H1 (cell line): ENCODE results near the gene PDE5A. TPM values are rescaled to one million over a fixed set of nuclear protein-coding genes. Genes with fewer than 3 reads are reported as not detected.

Experiments
- CTCF ChIA-PET: fragments of 300-600 bp; sonication (Branson Sonifier 250); formaldehyde crosslinking; loops from one replicate; lab custom pipeline; 2021; ENCODE audit not compliant: partially characterized antibody; lab: Charles Lee
- POLR2A ChIA-PET: fragments of 300-600 bp; sonication (Branson Sonifier 250); formaldehyde crosslinking; loops from one replicate; lab custom pipeline; 2021; ENCODE audit warnings: inconsistent platforms; ENCODE audit not compliant: partially characterized antibody; lab: Charles Lee
- DNase-seq, 2 experiments: peaks; one replicate each; pipeline versions ENCODE4 v3.0.0 to v3.0.0-alpha.2; 2010 to 2022; ENCODE audit warnings: low spot score in 2 of 2, low read depth in 1 of 2, mixed read lengths in 1 of 2
- FAIRE-seq: peaks from 2 replicates; lab custom pipeline; 2011; peaks lifted over from hg19 to GRCh38; lab: Jason Lieb, UNC
- H2AFZ ChIP-seq: 2 replicates; pipeline ENCODE4 v1.8.1; 2012; ENCODE audit warnings: low read length, inconsistent platforms
- H2AK5ac ChIP-seq: 2 replicates; pipeline ENCODE4 v1.6.1; 2013; ENCODE audit warnings: low read depth, low read length
- H2BK120ac ChIP-seq: replicated peaks from 2 replicates; pipeline ENCODE3; 2013; ENCODE audit warnings: low read depth, low read length, inconsistent platforms
- H2BK12ac ChIP-seq: 2 replicates; pipeline ENCODE4 v1.6.1; 2013; ENCODE audit warnings: low read depth, low read length
- H2BK15ac ChIP-seq: 2 replicates; pipeline ENCODE4 v1.6.1; 2013; ENCODE audit warnings: low read length
- H2BK20ac ChIP-seq: 2 replicates; pipeline ENCODE4 v1.6.1; 2013; ENCODE audit warnings: low read length
- H2BK5ac ChIP-seq: 2 replicates; pipeline ENCODE4 v1.6.1; 2013; ENCODE audit warnings: low read depth, low read length
- H3K14ac ChIP-seq: 2 replicates; pipeline ENCODE4 v1.6.1; 2013; ENCODE audit warnings: inconsistent platforms; ENCODE audit not compliant: insufficient read length
- H3K18ac ChIP-seq: 2 replicates; pipeline ENCODE4 v1.6.1; 2013; ENCODE audit warnings: low read length; ENCODE audit errors: extremely low read depth
- H3K23ac ChIP-seq: 2 replicates; pipeline ENCODE4 v1.6.1; 2013; ENCODE audit warnings: inconsistent platforms; ENCODE audit not compliant: insufficient read length
- H3K23me2 ChIP-seq: 2 replicates; pipeline ENCODE4 v1.6.1; 2013; ENCODE audit warnings: low read depth, low read length
- H3K27ac ChIP-seq: 2 replicates; pipeline ENCODE4 v1.6.1; 2011; ENCODE audit warnings: low read depth, low read length, inconsistent platforms
- H3K27me3 ChIP-seq, 4 experiments: replicated peaks in 1 of 4; 1 replicate in 1 of 4; 2 replicates in 3 of 4; pipeline versions ENCODE4 v1.6.1 to v1.8.1; 2011 to 2013; ENCODE audit warnings: low read length in 3 of 4, mild to moderate bottlenecking in 3 of 4, inconsistent platforms in 2 of 4, mixed read lengths in 2 of 4, moderate library complexity in 1 of 4; ENCODE audit not compliant: control insufficient read depth in 3 of 4, insufficient read depth in 3 of 4; ENCODE audit errors: extremely low read depth in 1 of 4
- H3K36me3 ChIP-seq, 4 experiments: 2 replicates each; pipeline versions ENCODE4 v1.6.1 to v1.8.1; 2011 to 2013; ENCODE audit warnings: mild to moderate bottlenecking in 4 of 4, low read length in 3 of 4, moderate library complexity in 2 of 4, control low read depth in 1 of 4, inconsistent platforms in 1 of 4; ENCODE audit not compliant: insufficient read depth in 4 of 4, control insufficient read depth in 2 of 4
- H3K4ac ChIP-seq: replicated peaks from 2 replicates; pipeline ENCODE3; 2013; ENCODE audit warnings: low read length, low read depth, mixed read lengths, inconsistent platforms; ENCODE audit not compliant: insufficient read length
- H3K4me1 ChIP-seq, 4 experiments: replicated peaks in 1 of 4; 1 replicate in 1 of 4; 2 replicates in 3 of 4; pipeline versions ENCODE4 v1.6.1 to v1.8.1; 2011 to 2013; ENCODE audit warnings: low read length in 3 of 4, inconsistent platforms in 2 of 4, mixed read lengths in 1 of 4; ENCODE audit not compliant: insufficient read depth in 4 of 4, control insufficient read depth in 3 of 4
- H3K4me2 ChIP-seq, 2 experiments: 2 replicates each; pipeline versions ENCODE4 v1.6.1 to v1.8.1; 2011 to 2013; ENCODE audit warnings: low read depth in 2 of 2, low read length in 2 of 2, control low read depth in 1 of 2, inconsistent platforms in 1 of 2, mild to moderate bottlenecking in 1 of 2; ENCODE audit not compliant: insufficient read depth in 1 of 2
- H3K4me3 ChIP-seq, 4 experiments: fragments of 200-600, 300-600 bp in 1 of 4; sonication (generic), shearing (Covaris generic), sonication (Bioruptor Twin) in 1 of 4; 2 replicates each; pipeline versions ENCODE4 v1.5.1 to v1.8.1; 2011 to 2016; ENCODE audit warnings: low read length in 4 of 4, low read depth in 3 of 4, control low read depth in 2 of 4, inconsistent platforms in 2 of 4, mild to moderate bottlenecking in 2 of 4, mixed read lengths in 1 of 4, moderate library complexity in 1 of 4; ENCODE audit not compliant: insufficient read depth in 2 of 4; ENCODE audit errors: extremely low read depth in 1 of 4
- H3K56ac ChIP-seq: replicated peaks from 2 replicates; pipeline ENCODE3; 2013; ENCODE audit warnings: low read depth, mild to moderate bottlenecking, mixed read lengths, low read length, inconsistent platforms; ENCODE audit not compliant: insufficient read length
- H3K79me1 ChIP-seq: 2 replicates; pipeline ENCODE4 v1.6.1; 2013; ENCODE audit warnings: low read depth, low read length, control low read depth
- H3K79me2 ChIP-seq, 2 experiments: 2 replicates each; pipeline versions ENCODE4 v1.6.1 to v1.8.1; 2012 to 2013; ENCODE audit warnings: low read length in 2 of 2, mild to moderate bottlenecking in 2 of 2, inconsistent platforms in 1 of 2; ENCODE audit not compliant: insufficient read depth in 2 of 2, control insufficient read depth in 1 of 2
- H3K9ac ChIP-seq, 4 experiments: replicated peaks in 1 of 4; 1 replicate in 1 of 4; 2 replicates in 3 of 4; pipeline versions ENCODE4 v1.6.1 to v1.8.1; 2011 to 2013; ENCODE audit warnings: low read depth in 3 of 4, low read length in 3 of 4, control low read depth in 2 of 4, mild to moderate bottlenecking in 2 of 4, moderate library complexity in 2 of 4, inconsistent platforms in 1 of 4; ENCODE audit errors: extremely low read depth in 1 of 4
- H3K9me3 ChIP-seq, 2 experiments: 2 replicates each; pipeline versions ENCODE4 v1.6.1 to v1.8.1; 2012 to 2013; ENCODE audit warnings: mild to moderate bottlenecking in 2 of 2, moderate library complexity in 2 of 2, control low read depth in 1 of 2, inconsistent platforms in 1 of 2, low read depth in 1 of 2, low read length in 1 of 2, mixed read lengths in 1 of 2; ENCODE audit not compliant: insufficient read depth in 2 of 2
- H4K20me1 ChIP-seq, 2 experiments: replicated peaks in 1 of 2; 2 replicates each; pipeline versions ENCODE3 to v1.8.1; 2011 to 2013; ENCODE audit warnings: inconsistent platforms in 2 of 2, low read length in 2 of 2, mild to moderate bottlenecking in 1 of 2; ENCODE audit not compliant: insufficient read depth in 2 of 2, control insufficient read depth in 1 of 2
- H4K5ac ChIP-seq: 2 replicates; pipeline ENCODE4 v1.6.1; 2013; ENCODE audit warnings: low read length, low read depth, mixed read lengths, inconsistent platforms; ENCODE audit not compliant: insufficient read length
- H4K8ac ChIP-seq: 2 replicates; pipeline ENCODE4 v1.8.0; 2013; ENCODE audit warnings: mild to moderate bottlenecking, moderate library complexity, low read length, inconsistent platforms; ENCODE audit not compliant: insufficient read depth; ENCODE audit errors: extremely low read depth
- H4K91ac ChIP-seq: replicated peaks from 2 replicates; pipeline ENCODE3; 2013; ENCODE audit warnings: low read length, mixed read lengths, inconsistent platforms; ENCODE audit not compliant: insufficient read length
- ASH2L ChIP-seq: fragments of 200-600, 300-600 bp; sonication (generic); IDR thresholded peaks from one replicate; pipeline ENCODE4 v1.7.1; 2017; ENCODE audit warnings: low read length
- BRCA1 ChIP-seq: IDR thresholded peaks from 2 replicates; pipeline ENCODE4 v1.6.1; 2012; ENCODE audit warnings: low read depth, low read length, improper control_type of control experiment
- CBX8 ChIP-seq: fragments of 300-800, 300-1000 bp; sonication (generic); IDR thresholded peaks from 2 replicates; pipeline ENCODE4 v1.7.1; 2016; ENCODE audit warnings: low read depth, low read length, borderline replicate concordance
- CHD1 ChIP-seq: IDR thresholded peaks from 2 replicates; pipeline ENCODE4 v1.6.1; 2012; ENCODE audit warnings: low read depth, low read length, improper control_type of control experiment
- E2F6 ChIP-seq: IDR thresholded peaks from 2 replicates; pipeline ENCODE4 v1.6.1; 2012; ENCODE audit warnings: inconsistent platforms
- EP300 ChIP-seq, 2 experiments: IDR thresholded peaks; 1 replicate in 1 of 2; 2 replicates in 1 of 2; pipeline ENCODE4 v1.6.1; 2011 to 2012; ENCODE audit warnings: low read depth in 2 of 2, low read length in 2 of 2, mild to moderate bottlenecking in 2 of 2, borderline replicate concordance in 1 of 2, inconsistent platforms in 1 of 2, moderate library complexity in 1 of 2
- JUND ChIP-seq: IDR thresholded peaks from 2 replicates; pipeline ENCODE4 v1.6.1; 2011; ENCODE audit warnings: mild to moderate bottlenecking, improper control_type of control experiment, low read length
- RFX5 ChIP-seq: IDR thresholded peaks from 2 replicates; pipeline ENCODE4 v1.6.1; 2011; ENCODE audit warnings: low read depth, low read length, improper control_type of control experiment, borderline replicate concordance
- RXRA ChIP-seq: IDR thresholded peaks from 2 replicates; pipeline ENCODE4 v1.6.1; 2011; ENCODE audit warnings: low read depth, mild to moderate bottlenecking, low read length, moderate library complexity; ENCODE audit not compliant: insufficient read depth
- SAP30 ChIP-seq: fragments of 300-600 bp; sonication (generic); IDR thresholded peaks from 2 replicates; pipeline ENCODE4 v1.7.1; 2012; ENCODE audit warnings: low read length, moderate library complexity, mild to moderate bottlenecking, inconsistent platforms; ENCODE audit not compliant: insufficient read depth, insufficient replicate concordance
- USF2 ChIP-seq: IDR thresholded peaks from 2 replicates; pipeline ENCODE4 v1.6.1; 2011; ENCODE audit warnings: low read length, improper control_type of control experiment
- WGBS, 2 experiments: shearing (Covaris generic) in 1 of 2; methylation state at CpG; one replicate each; pipeline versions ENCODE4 v1.1.6 to v1.1.7; 2013 to 2015; ENCODE audit warnings: low lambda C conversion rate in 2 of 2, mixed read lengths in 2 of 2, inconsistent platforms in 1 of 2, low coverage in 1 of 2, missing lambda C conversion rate in 1 of 2; ENCODE audit not compliant: insufficient replicate concordance in 2 of 2, insufficient coverage in 1 of 2, insufficient read length in 1 of 2; ENCODE audit errors: extremely low coverage in 1 of 2, missing lambda C conversion rate in 1 of 2; 5-methylcytosine and 5-hydroxymethylcytosine counted together
- polyA plus RNA-seq, 7 experiments: library from polyadenylated mRNA; depleted of rRNA in 3 of 7; stranded (reverse) in 5 of 7; unstranded in 2 of 7; fragments of >200 nt in 5 of 7; fragments of 200-250 nt in 2 of 7; gene quantifications; 1 replicate in 5 of 7; 2 replicates in 1 of 7; 4 replicates in 1 of 7; pipeline versions ENCODE4 v1.2.1 to v1.2.3, GENCODE V29; 2011 to 2013; ENCODE audit warnings: missing spikeins in 2 of 7, mixed read lengths in 2 of 7
- total RNA-seq: library from RNA; stranded (reverse); fragmentation: NEBNext Ultra II Directional; extraction: Animal tissue kit (Norgen Biotek cat#: 25700); gene quantifications from 2 replicates; pipeline ENCODE4 v1.2.1, GENCODE V29; 2021

PDE5A gene
- total and polyA plus RNA-seq, 2 of the 8 experiments (the other 6 are each of a cell fraction or from before 2014, with no cell fraction given): 5.6 to 32.4 TPM

GRCh38 chr4:119518915-119519410 is 109.6 kb downstream of the PDE5A start:
- Histone ChIP-seq H3K23me2 (no peaks in the 10 kb centered on the region; the same call in 1 of the 2 replicates), H2BK20ac (no peak overlapping the region), H3K36me3 (peaks cover 0 to 28% (median 3%) of the 10 kb centered on the region in 4 experiments; a peak in 4 of 8 replicates), H4K5ac (no peak overlapping the region), H3K4me2 (peak overlapping the region; percentile 38 to 50; a peak in 3 of 4 replicates), H3K79me1 (no peaks in the 10 kb centered on the region), H3K9ac (no peak overlapping the region; a peak in 1 of 7 replicates), H3K27me3 (peaks cover 0 to 1% (median 0%) of the 10 kb centered on the region in 4 experiments; a peak in 1 of 7 replicates), H2BK5ac (no peak overlapping the region), H4K20me1 (no peaks in the 10 kb centered on the region), H2BK15ac (no peak overlapping the region), H3K4me1 (peaks cover 0 to 3% (median 0%) of the 10 kb centered on the region in 4 experiments; a peak in 2 of 7 replicates), H2BK120ac (no peak overlapping the region), H3K4ac (no peak overlapping the region), H3K56ac (no peak overlapping the region), H3K18ac (peak overlapping the region; percentile 73; the same call in 1 of the 2 replicates), H3K4me3 (peak overlapping the region in 1 of 4 experiments; percentile 11; a peak in 1 of 8 replicates), H3K79me2 (no peaks in the 10 kb centered on the region), H2AFZ (no peak overlapping the region), H2AK5ac (no peak overlapping the region), H2BK12ac (no peak overlapping the region), H3K14ac (no peak overlapping the region), H3K27ac (no peak overlapping the region), H4K8ac (no peak overlapping the region), H4K91ac (no peak overlapping the region), H3K9me3 (no peaks in the 10 kb centered on the region), H3K23ac (no peak overlapping the region)
- ChIA-PET CTCF (no interaction called here), POLR2A (no interaction called here)
- no peak for FAIRE-seq
- no peak for DNase-seq
- WGBS, 2 experiments: 43% methylated on average over 3 of the region's 3 CpGs; no CpG with 5 or more reads in 1 of the 2 experiments
- no peak for TF ChIP-seq E2F6
- no peak for TF ChIP-seq BRCA1
- no peak for TF ChIP-seq USF2
- TF ChIP-seq RFX5: no peak
- no peak for TF ChIP-seq CHD1
- no peak for TF ChIP-seq JUND
- TF ChIP-seq SAP30: no peak
- no peak for TF ChIP-seq EP300 (IDR thresholded peaks at IDR 0.05; ENCODE audit: borderline replicate concordance in 1 of 2, low read depth in 2 of 2, low read length in 2 of 2)
- TF ChIP-seq CBX8: no peak
- TF ChIP-seq RXRA: no peak
- no peak for TF ChIP-seq ASH2L
